AG09319 (cell line): ENCODE results near the gene TGIF1.

ENCODE experiments used
- DNase-seq: peaks from one replicate; pipeline ENCODE4 v3.0.0-alpha.2; 2010; ENCODE audit warnings: low read depth; ENCODE audit errors: extremely low read depth
- CTCF ChIP-seq: IDR thresholded peaks from 2 replicates; pipeline ENCODE4 v1.5.1; 2011; ENCODE audit warnings: low read depth, mild to moderate bottlenecking, inconsistent platforms, low read length, moderate library complexity

The TGIF1 gene

DNA sequence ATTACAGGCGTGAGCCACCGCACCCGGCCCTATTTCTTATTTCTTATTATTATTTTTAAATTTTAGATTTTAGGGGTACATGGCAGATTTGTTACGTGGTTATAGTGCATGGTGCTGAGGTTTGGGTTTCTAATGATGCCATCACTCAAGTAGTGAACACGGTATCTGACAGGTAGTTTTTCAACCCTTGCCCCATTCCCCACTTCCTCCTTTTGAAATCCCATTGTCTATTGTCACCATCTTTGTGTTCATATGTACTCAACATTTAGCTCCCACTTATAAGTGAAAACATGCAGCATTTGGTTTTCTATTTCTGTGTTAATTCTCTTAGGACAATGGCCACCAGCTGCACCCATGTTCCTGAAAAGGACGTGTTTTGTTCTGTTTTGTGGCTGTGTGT, 39.5 kb downstream of the TGIF1 start:
- DNase-seq, result no peak
- TF ChIP-seq CTCF, result no peak

GRCh38 chr18:3491981-3492555, 42.1 kb downstream of the TGIF1 start:
- no peak for DNase-seq
- TF ChIP-seq CTCF, result no peak

DNA sequence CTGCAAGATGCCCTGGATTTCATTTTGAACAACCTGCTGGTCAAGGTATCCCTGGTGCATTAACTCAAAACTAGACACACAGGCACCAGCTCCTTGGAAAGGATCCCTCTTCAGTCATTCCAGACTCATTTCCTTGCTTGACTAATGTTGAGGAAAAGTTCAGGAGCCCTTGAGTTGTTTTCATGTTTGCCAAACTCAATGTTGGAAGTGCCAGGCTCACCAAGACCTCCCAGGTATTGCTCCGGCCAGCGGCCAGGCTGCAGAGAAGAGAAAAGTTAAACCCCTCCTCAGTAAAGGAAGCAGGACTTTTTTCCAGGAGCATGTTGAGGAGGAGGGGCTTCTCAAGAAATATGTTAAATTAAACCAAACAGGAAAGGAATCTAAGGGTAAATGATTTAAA, 42.7 kb downstream of the TGIF1 start:
- no peak for TF ChIP-seq CTCF
- DNase-seq, result no peak

DNA sequence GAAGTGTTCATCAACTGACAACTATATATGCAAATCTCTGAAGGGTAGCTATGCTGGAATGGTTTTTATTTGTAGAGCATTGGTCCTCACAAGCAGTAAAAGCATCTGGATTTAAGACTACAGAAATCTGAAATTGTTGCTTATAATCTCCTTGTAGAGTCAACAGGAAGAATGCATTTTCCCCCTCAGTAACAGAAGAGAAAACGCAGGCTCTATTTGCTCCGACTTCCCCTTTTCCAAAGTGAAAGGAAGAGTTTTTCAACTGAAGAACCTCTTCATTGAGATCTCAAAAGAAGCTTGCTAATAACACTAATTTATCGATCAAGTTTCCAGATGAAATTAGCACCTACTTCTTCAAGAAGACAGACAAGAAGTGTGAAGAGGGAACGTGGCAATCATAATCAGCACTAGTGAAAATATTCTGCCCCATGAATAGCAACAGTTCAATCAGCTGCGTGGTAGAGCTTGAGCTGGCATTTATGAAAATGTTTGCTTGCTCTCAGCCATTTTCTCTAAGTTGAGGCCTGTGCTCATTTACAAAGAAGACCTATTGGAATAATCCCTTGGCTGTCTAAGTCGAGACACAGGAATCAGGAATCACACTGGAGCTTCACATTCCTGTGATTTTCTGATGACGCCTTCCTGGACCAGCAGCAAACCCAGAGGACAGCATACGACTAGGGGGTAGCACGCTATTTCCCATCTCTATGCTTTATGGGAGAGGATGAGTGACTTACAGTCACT, 43.7 kb downstream of the TGIF1 start:
- no peak for DNase-seq
- TF ChIP-seq CTCF, result no peak

DNA sequence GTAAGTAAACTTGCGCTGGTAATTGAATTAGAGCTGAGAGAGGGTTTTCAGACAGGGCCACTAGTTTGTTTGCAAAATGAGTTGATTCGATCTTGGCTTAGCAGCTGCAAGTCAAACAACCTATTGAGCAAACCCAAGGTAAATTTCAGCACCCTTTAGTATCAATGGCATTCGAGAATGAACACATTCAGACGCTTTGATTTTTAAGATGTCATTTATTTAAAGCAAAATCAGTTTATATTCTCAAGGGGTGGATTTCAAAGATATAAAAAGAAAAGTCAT, 44.2 kb downstream of the TGIF1 start:
- DNase-seq, result no peak
- TF ChIP-seq CTCF, result no peak

DNA sequence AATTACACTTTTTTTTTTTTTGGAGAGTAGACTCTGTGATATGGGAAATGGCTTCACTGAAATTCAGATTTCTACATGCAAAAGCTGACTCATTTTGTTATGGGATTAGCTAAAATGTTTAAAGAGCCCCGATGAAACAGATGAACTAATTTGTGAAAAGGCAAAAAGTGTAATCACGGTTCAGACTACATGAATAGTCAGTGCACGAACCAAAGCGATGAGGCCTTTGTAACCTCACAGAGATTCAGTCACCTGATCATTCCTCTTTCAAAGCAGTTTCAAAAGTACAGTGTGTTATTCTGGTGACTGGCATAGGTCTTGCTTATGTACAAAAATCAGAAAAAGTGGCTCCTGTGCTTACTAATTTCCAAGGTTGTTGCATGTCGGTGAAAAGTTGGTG, 44.6 kb downstream of the TGIF1 start:
- no peak for TF ChIP-seq CTCF
- DNase-seq, result no peak

DNA sequence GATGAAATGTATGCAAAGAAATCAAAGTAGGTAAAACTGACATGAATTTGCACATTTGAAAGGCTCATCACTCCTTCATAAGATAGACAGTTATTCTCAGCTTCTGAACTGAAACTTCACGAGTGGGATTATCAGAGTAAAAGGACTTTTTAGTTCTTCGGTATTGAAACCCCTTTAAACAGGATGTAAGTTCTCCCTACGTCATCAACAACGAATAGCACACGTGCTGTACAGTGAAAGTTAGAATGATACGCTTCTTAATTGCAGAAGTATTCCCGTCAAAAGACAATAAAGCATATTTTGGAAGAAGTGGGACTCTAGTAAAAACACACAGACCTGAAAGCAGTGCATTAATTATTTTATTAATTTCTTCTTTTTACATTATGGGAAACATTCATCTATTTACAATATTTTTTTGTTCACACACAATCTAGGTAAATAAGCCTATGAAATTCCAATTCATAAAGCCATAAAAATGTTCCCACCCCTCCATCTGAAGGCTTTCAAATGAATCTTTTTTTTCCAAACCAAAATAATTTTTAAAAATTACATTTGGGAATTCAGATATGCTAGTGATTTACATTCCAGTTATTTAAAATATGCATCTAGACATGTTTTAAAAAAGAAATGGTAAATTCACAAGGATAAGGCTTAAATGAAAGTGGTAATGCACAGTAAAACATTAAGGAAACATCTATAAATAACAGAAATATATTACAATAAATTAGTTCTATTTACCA, 45.9 kb downstream of the TGIF1 start:
- no peak for DNase-seq
- TF ChIP-seq CTCF, result no peak
